ENCODE data around the gene ZBTB46. TPM values are rescaled to one million over a fixed set of nuclear protein-coding genes. Genes with fewer than 3 reads are reported as not detected.

ZBTB46 gene
- total RNA-seq, 1 experiment from 2014 or later, result 10.7 TPM

DNA sequence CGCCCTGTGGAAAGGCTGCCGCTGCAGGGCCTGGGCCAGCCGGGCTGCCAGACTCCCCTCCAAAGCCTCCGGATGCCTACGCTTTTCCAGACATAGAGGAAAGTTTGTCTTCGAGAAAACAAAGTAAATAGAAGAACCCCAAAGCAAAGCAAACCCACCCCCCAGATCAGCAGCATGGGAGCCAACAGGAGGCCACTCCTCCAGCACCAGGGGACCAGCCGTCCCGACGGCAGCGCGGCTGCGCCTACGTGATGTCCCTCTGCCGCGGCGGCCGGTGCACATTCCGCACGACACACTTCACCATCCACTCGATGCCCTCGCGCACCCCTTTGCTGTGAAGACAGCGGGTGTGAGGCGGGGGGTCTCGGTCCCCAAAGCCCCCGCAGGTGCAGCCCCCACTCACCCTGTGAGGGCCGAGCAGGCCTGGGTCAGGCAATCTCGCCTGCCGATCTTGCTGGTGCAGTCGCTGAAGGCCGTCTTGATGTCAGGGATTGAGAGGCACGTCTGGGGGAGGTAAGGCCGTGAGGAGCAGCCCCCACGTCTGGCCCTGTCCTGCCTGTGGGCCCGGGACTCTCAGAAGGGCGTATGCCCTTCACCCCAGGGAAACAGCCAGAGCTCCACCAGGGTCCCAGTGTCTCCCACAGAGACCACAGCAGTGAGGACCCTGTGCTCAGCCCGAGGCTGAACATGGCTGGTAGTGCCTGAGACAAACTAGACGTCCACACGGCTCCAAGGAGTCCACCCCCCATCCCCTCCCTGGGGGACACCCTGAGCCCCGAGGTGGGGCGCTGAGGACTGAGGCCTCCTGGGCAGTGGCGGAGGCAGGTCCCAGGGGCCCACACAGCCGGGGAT is 130.6 kb downstream of the ZBTB46 start:
- H3K36me3 ChIP-seq (ENCODE audit: control insufficient read depth in 1 of 2, insufficient read depth in 2 of 2, low read length in 2 of 2), result peaks cover 1 to 15% of the 10 kb centered on the region in 2 experiments; a peak in 2 of 4 replicates
- H3K4me1 ChIP-seq (ENCODE audit: control insufficient read depth in 1 of 2, insufficient read depth in 2 of 2, low read length in 2 of 2), result peaks cover 35 to 75% of the 10 kb centered on the region in 2 experiments
- no peak for ATAC-seq
- no peaks in the 10 kb centered on the region for H3K27me3 ChIP-seq (ENCODE audit: insufficient read depth, low read length)
- no peaks in the 10 kb centered on the region for H3K9me3 ChIP-seq (ENCODE audit: control insufficient read depth in 1 of 2, insufficient read depth in 1 of 2, low read depth in 1 of 2, low read length in 2 of 2)
- peak overlapping the region; percentile 71 for H3K9ac ChIP-seq (ENCODE audit: low read length)
- DNase-seq (ENCODE audit: low read depth, low spot score), result no peak
- intact Hi-C loops (cut with micrococcal nuclease), result loop anchor here (10.0 kb wide), 1 partner anchor 354 kb away; no protein-coding TSS in a partner anchor
- TF ChIP-seq EZH2 (IDR thresholded peaks at IDR 0.05), result no peak
- TF ChIP-seq, protein P1, sequence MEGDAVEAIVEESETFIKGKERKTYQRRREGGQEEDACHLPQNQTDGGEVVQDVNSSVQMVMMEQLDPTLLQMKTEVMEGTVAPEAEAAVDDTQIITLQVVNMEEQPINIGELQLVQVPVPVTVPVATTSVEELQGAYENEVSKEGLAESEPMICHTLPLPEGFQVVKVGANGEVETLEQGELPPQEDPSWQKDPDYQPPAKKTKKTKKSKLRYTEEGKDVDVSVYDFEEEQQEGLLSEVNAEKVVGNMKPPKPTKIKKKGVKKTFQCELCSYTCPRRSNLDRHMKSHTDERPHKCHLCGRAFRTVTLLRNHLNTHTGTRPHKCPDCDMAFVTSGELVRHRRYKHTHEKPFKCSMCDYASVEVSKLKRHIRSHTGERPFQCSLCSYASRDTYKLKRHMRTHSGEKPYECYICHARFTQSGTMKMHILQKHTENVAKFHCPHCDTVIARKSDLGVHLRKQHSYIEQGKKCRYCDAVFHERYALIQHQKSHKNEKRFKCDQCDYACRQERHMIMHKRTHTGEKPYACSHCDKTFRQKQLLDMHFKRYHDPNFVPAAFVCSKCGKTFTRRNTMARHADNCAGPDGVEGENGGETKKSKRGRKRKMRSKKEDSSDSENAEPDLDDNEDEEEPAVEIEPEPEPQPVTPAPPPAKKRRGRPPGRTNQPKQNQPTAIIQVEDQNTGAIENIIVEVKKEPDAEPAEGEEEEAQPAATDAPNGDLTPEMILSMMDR (IDR thresholded peaks at IDR 0.05 in 2 of 3, conservative IDR thresholded peaks at IDR 0.05 in 1 of 3; ENCODE audit: borderline replicate concordance in 1 of 3, insufficient read depth in 1 of 3, low read depth in 2 of 3, low read length in 2 of 3), result no peak
- TF ChIP-seq, protein P2, sequence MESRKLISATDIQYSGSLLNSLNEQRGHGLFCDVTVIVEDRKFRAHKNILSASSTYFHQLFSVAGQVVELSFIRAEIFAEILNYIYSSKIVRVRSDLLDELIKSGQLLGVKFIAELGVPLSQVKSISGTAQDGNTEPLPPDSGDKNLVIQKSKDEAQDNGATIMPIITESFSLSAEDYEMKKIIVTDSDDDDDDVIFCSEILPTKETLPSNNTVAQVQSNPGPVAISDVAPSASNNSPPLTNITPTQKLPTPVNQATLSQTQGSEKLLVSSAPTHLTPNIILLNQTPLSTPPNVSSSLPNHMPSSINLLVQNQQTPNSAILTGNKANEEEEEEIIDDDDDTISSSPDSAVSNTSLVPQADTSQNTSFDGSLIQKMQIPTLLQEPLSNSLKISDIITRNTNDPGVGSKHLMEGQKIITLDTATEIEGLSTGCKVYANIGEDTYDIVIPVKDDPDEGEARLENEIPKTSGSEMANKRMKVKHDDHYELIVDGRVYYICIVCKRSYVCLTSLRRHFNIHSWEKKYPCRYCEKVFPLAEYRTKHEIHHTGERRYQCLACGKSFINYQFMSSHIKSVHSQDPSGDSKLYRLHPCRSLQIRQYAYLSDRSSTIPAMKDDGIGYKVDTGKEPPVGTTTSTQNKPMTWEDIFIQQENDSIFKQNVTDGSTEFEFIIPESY (IDR thresholded peaks at IDR 0.05; ENCODE audit: extremely low read depth, insufficient replicate concordance, low read length), result no peak
- no peak for TF ChIP-seq SP1 (IDR thresholded peaks at IDR 0.05; ENCODE audit: low read depth)
- no peak for TF ChIP-seq TCF7L2 (IDR thresholded peaks at IDR 0.05; ENCODE audit: borderline replicate concordance, extremely low read depth, insufficient read depth, insufficient read length)
- no peak for TF ChIP-seq EZH2phosphoT487 (IDR thresholded peaks at IDR 0.05; ENCODE audit: borderline replicate concordance)
- no peak for TF ChIP-seq SRF (IDR thresholded peaks at IDR 0.05; ENCODE audit: low read depth)
- no peak for TF ChIP-seq CEBPB (IDR thresholded peaks at IDR 0.05; ENCODE audit: low read depth)
- no peak for TF ChIP-seq CBX3 (IDR thresholded peaks at IDR 0.05; ENCODE audit: low read depth)
- TF ChIP-seq RAD21 (IDR thresholded peaks at IDR 0.05; ENCODE audit: low read depth), result no peak
- no peak for TF ChIP-seq JUND (IDR thresholded peaks at IDR 0.05)
- TF ChIP-seq FOSL1 (IDR thresholded peaks at IDR 0.05; ENCODE audit: low read depth), result no peak
- TF ChIP-seq, protein P3, sequence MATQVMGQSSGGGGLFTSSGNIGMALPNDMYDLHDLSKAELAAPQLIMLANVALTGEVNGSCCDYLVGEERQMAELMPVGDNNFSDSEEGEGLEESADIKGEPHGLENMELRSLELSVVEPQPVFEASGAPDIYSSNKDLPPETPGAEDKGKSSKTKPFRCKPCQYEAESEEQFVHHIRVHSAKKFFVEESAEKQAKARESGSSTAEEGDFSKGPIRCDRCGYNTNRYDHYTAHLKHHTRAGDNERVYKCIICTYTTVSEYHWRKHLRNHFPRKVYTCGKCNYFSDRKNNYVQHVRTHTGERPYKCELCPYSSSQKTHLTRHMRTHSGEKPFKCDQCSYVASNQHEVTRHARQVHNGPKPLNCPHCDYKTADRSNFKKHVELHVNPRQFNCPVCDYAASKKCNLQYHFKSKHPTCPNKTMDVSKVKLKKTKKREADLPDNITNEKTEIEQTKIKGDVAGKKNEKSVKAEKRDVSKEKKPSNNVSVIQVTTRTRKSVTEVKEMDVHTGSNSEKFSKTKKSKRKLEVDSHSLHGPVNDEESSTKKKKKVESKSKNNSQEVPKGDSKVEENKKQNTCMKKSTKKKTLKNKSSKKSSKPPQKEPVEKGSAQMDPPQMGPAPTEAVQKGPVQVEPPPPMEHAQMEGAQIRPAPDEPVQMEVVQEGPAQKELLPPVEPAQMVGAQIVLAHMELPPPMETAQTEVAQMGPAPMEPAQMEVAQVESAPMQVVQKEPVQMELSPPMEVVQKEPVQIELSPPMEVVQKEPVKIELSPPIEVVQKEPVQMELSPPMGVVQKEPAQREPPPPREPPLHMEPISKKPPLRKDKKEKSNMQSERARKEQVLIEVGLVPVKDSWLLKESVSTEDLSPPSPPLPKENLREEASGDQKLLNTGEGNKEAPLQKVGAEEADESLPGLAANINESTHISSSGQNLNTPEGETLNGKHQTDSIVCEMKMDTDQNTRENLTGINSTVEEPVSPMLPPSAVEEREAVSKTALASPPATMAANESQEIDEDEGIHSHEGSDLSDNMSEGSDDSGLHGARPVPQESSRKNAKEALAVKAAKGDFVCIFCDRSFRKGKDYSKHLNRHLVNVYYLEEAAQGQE (IDR thresholded peaks at IDR 0.05; ENCODE audit: low read depth), result no peak
- TF ChIP-seq ZFX (IDR thresholded peaks at IDR 0.05), result no peak
- no peak for TF ChIP-seq SIN3A (IDR thresholded peaks at IDR 0.05; ENCODE audit: low read depth)
- no peak; the same call in 1 of the 2 replicates for TF ChIP-seq POLR2AphosphoS5 (IDR thresholded peaks at IDR 0.05; ENCODE audit: low read depth, low read length)
- ChIA-PET POLR2A (interaction anchor here (1.0 kb wide), 1 partner anchor 17 kb away, joined by 3 read pairs; no protein-coding TSS in a partner anchor), RAD21 (ENCODE audit: low non-redundant PET in 1 of 2, low total read pairs in 2 of 2, uncharacterized antibody in 2 of 2, unreplicated experiment in 2 of 2) (no interaction called here), CTCF (no interaction called here)
- peak overlapping the region; percentile 78 for H3K4me2 ChIP-seq (ENCODE audit: low read length)
- H3K27ac ChIP-seq (ENCODE audit: low read depth, low read length), result peak overlapping the region; percentile 91
- no peaks in the 10 kb centered on the region for H3K9me2 ChIP-seq (ENCODE audit: insufficient read depth)
- no TSS peak for BruUV-seq (replicated peaks)
- H3K4me3 ChIP-seq (replicated peaks in 1 of 2; ENCODE audit: low read depth in 1 of 2, low read length in 2 of 2), result no peak overlapping the region
- H3K79me2 ChIP-seq (ENCODE audit: insufficient read depth, low read length), result peaks cover 18% of the 10 kb centered on the region
- no peak overlapping the region for H2AFZ ChIP-seq (ENCODE audit: low read depth, low read length, poor library complexity, severe bottlenecking)
- no peaks in the 10 kb centered on the region for H4K20me1 ChIP-seq (ENCODE audit: insufficient read depth)

Measured in HCT116 (cell line).